Measurements from ENCODE around the gene PIRT.

The PIRT gene

DNA sequence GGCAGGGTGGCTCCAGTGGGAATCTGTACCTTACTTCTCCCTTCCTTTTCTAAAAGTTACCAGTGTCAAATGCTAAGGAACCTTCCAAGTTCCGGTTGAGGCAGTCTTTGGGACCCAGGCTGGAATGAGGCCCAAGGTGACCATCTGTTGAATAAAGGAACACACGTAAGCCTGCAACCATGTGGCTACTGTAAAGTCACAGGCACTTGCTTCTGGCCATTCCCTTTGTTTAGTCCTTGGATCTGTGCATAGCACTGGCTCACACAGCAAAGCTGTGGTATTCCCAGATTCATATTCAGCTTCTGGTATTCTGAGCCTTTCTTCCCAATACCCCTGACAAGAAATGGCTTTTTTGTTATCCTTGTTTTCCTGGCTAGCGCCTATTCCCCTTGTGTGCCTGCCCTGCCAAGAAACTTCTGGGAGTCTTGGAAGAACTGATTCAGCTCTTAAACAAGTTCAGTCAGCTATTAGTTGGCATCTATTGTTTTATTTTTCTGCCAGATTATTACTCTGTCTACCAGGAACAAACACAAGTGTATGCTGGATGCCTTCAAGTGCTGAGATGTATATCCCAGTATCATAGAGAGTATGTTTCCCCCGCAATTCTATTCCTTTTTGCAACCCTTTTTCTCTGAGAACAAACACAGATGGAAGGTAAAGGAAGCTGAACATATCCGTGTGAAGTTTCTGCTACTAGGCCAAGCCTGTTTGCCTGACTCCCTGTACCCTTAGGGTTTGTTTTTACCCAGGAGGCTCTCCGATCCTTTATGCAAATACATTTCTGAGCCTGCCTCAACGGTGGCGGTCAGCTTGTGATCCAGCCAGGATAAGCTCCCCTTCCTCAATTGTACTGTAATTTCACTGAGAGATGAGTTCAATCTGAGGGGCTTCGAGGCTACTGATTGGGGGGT is 47.1 kb downstream of the PIRT start:
- peak in 5 of 56 donors; percentile 4 to 19 (median 10) for DNase-seq

DNA sequence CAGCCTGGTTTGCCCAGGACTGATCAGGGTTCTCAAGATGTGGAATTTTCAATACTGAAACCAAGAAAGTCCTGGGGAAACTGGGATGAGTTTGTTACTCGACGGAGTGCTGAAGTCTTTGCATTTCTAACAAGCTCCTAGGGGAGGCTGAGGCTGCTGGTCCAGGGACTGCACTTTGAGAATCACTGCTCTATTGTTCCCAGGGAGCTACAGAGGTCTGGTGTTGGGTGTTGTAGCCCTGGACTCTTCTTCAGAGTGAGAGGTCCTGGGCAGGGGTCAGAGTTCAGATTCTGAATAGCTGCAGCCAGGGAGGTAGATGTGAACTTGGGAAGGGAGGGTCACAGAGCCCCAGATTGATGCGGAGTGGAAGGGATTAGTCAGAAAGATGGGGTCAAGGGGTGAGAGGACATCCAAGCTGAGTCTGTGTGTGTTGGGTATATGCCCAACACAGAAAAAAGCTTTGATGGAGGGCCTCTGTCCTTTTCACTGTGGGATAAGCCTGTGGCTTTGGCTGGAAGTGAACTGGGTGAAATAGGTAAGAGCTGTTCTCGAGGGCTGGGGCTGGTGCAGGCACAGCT is 48.1 kb downstream of the PIRT start:
- no peak for DNase-seq

DNA sequence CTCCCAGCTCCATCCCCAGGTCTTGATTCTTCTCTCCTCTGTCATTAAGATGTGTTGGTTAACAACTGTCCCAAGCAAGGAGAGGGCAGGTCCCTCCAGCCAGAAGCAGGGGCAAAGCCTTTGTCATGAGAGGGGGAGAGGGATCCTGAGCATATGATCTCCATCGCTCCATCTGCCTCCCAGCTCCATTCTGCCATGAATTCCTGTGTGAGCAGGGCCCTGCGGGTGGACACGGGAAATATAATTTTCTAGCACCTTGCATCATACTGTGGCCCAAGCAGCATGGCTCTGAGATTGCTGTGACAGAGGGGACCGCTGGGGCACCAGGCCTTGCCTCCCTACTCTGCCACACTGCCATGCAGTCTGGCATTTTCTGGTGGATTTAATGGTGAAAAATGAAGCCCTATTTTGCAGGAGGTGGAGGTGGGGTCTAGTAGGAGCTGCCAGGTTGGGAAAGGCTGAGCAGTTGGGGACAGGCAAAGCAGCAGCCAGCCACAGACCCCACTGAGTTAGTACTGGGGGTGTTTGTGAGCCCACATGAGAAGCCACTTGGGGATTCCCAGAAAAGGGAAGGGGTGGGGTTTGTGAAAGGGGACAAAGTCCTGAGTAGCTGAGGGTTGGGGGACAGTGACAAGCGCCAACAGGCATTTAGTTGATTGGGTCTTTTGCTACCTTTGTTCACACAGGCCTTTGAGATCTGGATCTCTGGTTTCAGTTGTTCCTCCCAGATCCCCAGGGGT is 50.4 kb downstream of the PIRT start:
- no peak for DNase-seq

DNA sequence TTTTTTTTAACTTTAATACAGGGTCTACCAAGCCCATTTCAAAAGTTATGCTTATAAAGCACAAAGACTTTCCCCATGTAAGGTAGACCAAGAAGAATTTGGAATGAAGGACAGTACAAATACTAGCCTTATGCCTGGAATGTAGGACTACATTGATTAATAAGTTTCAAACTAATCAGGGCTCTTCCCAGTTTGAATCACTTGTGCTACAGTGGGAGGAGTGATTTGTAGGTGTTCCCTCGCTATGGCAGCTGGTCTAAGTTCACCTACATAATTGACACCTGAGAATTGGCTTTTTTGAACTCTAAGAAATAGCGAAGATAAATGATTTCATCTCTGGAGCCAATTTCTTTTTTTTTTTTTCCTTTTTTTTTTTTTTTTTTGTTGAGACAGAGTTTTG is 52.6 kb downstream of the PIRT start:
- DNase-seq = no peak

DNA sequence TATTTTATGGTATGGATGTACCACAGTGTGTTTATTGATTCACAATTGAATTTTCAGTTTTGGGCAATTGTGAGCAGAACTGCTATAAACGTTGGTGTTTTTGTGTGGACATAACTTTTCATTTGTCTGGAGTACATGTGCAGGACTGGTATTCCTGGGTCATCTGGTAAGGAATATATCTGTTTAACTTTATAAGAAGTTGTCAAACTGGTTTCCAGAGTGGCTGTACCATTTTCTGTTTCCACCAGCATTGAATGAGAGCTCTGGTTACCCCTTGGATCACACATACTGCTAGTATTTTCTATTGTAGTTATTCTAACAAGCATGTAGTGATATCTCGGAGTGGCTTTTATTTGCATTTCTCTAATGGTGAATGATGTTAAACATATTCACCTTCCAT is 58.3 kb downstream of the PIRT start:
- no peak for DNase-seq

DNA sequence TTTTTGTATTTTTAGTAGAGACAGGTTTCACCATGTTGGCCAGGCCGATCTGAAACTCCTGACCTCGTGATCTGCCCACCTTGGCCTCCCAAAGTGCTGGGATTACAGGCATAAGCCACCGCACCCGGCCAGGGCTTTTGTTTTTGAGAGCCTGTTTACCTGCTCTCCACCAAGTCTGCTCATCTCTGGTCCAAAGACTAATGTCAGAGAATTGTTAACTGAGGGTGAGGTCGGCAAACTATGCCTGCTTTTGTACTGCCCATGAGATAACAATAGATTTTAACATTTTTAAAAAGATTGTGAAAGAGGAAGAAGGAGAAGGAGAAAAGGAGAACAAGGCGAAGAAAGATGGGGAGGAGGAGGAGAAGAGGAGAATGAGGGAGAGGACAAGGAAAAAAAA is 60.0 kb downstream of the PIRT start:
- no peak for DNase-seq

DNA sequence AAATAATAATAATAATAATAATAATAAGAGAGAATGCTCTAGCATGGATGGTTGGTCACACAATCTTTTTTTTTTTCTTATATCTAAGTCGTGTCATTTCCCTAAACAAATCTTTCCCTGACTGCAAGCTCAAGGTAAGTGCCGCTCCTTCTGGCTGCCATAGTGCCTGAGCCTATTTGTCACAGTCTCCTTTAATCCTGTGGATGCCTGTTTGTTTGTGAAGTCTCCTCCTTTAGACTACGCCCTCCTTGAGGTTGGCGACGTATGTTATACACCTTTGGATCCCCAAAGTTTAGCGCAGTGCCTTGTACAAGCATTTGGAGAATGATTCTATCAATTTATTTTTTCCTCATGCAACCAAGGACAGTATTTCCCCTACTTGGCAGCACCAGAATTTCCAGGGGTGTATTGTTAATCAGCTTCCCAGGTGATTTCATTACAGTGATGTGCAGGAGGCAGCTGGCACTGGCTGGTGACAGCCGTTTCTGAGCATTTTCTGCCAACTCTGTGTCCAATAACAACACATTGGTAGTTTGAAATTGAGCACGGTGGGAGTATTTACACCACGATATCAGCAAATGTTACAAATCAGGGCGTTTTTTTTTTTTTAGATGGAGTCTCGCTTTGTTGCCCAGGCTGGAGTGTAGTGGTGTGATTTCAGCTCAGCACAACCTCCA is 60.6 kb downstream of the PIRT start:
- no peak for DNase-seq

DNA sequence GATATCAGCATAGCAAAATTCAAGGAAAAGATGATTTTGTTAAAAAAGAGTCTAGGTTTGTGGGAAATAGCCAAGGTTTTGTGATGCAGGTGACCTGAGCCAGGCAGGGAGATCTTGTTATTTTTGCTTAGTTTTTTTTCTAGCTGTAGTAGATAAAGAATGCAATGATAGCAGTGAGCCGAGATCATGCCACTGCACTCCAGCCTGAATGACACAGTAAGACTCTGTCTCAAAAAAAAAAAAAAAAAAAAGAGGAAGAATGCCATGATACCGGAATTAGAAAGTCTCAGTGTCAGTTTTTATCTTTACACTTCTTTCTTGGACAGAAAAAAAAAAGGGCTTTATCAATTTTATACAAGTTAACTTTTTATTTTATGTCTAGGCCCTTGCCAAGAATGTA is 61.5 kb downstream of the PIRT start:
- no peak for DNase-seq

DNA sequence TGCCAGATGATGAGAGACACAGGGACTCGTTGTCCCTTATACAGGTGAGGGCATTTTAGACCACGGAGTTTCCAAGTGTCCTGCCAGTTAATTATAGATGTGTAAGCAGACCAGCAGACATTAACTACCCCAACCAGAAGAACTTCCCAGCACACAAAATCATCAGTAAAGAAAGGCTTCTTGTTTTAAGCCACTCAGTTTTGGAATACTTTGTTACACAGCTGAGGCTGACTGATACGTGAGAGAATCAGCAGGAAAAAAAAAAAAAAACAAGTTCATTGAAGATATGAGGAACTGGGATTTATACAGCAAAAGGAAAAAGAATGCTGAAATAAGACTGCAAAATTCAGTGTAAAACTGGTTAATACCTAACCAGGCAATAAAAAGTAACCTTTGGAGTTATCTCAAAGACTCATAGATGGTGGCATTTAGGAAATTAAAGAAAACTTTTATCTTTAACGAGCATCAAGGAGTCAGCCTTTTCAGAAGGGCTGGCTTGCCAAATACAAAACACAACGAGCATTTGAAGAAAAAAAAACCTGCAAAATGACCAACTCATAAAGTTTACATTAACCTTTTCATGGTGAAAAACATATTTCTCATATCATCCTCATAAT is 62.0 kb downstream of the PIRT start:
- DNase-seq = no peak

DNA sequence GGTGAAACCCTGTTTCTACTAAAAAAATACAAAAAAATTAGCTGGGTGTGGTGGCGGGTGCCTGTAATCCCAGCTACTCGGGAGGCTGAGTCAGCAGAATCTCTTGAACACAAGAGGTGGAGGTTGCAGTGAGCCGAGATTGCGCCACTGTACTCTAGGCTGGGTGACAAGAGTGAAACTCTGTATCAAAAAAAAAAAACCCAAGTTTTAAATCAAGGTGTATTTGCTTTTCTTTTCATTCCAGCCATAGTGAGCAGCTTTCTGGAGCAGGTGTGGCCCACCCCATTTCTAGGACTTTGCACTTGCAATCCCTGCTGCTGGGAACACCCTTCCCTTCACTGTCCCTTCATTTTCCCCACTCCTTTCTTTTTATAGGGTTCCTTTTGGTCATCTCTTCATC is 62.8 kb downstream of the PIRT start:
- DNase-seq = no peak

DNA sequence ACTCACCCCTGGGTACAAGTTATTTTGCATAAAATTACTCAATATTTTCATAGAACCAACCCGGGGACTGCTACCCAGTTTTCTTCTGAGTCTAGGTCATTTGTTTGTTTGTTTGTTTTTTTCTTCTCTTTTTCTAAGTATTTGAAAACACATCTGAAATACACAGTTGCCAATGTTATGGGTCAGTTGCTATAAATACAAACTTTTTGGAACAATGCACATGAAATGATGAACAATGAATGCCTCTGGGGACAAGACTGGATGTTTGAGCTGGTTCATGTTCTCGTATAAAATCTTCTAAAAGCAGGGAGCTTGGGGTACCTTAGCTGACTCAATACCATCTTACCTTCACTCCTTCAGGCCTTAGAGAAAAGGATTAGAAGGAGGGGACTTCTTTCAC is 64.5 kb downstream of the PIRT start:
- DNase-seq = no peak
